WTC11 (cell line): ENCODE data around the gene NKX2-3. TPM values are rescaled to one million over a fixed set of nuclear protein-coding genes. Genes with fewer than 3 reads are reported as not detected.

Experiments
- ATAC-seq: fragments of 200-7000 bp; cut with Tn5 transposase; 2 replicates; pipeline ENCODE4 v1.10.0; 2021; ENCODE audit warnings: mild to moderate bottlenecking, moderate library complexity
- CTCF ChIA-PET: fragments of 300-600 bp; sonication (Branson Sonifier 250); formaldehyde crosslinking; loops from one replicate; lab custom pipeline; 2021; ENCODE audit warnings: antibody characterized with exemption; lab: Charles Lee
- POLR2A ChIA-PET: fragments of 350-600 bp; sonication (Branson Sonifier 250); formaldehyde crosslinking; loops from one replicate; lab custom pipeline; 2021; ENCODE audit warnings: antibody characterized with exemption; lab: Charles Lee
- DNase-seq: peaks from one replicate; pipeline ENCODE4 v3.0.0; 2021; ENCODE audit warnings: low spot score
- H3K27ac Mint-ChIP-seq: 2 replicates; pipeline ENCODE4 v1.8.0; 2021; ENCODE audit warnings: mixed read lengths
- H3K27me3 Mint-ChIP-seq: 2 replicates; pipeline ENCODE4 v1.8.0; 2021; ENCODE audit warnings: low read depth, mild to moderate bottlenecking, moderate library complexity, mixed read lengths
- H3K36me3 Mint-ChIP-seq: 2 replicates; pipeline ENCODE4 v1.8.0; 2021; ENCODE audit warnings: mixed read lengths
- H3K4me1 Mint-ChIP-seq: 2 replicates; pipeline ENCODE4 v1.8.0; 2022; ENCODE audit warnings: mixed read lengths
- H3K4me3 Mint-ChIP-seq: 2 replicates; pipeline ENCODE4 v1.8.0; 2021; ENCODE audit warnings: mild to moderate bottlenecking, moderate library complexity, mixed read lengths
- H3K9me3 Mint-ChIP-seq: 2 replicates; pipeline ENCODE4 v1.8.0; 2021; ENCODE audit warnings: mixed read lengths
- ATF6 ChIP-seq: sonication (generic); formaldehyde crosslinking; IDR thresholded peaks from 2 replicates; pipeline ENCODE4 v1.8.1; 2023; ENCODE audit warnings: mild to moderate bottlenecking, missing genetic modification reagents
- E2F4 ChIP-seq: sonication (generic); formaldehyde crosslinking; IDR thresholded peaks from 2 replicates; pipeline ENCODE4 v1.8.1; 2022; ENCODE audit warnings: low read depth, mild to moderate bottlenecking, moderate library complexity, missing genetic modification reagents, borderline replicate concordance
- FOXK1 ChIP-seq: sonication (generic); formaldehyde crosslinking; IDR thresholded peaks from 2 replicates; pipeline ENCODE4 v1.8.0; 2022; ENCODE audit warnings: mild to moderate bottlenecking, moderate library complexity, missing genetic modification reagents
- GRHL2 ChIP-seq: fragments of 250-450 bp; sonication (Bioruptor Pico); IDR thresholded peaks from 2 replicates; pipeline ENCODE4 v1.8.0; 2022; ENCODE audit warnings: mild to moderate bottlenecking, moderate library complexity; ENCODE audit not compliant: insufficient replicate concordance, severe bottlenecking
- HMGXB4 ChIP-seq: sonication (generic); formaldehyde crosslinking; IDR thresholded peaks from 2 replicates; pipeline ENCODE4 v1.8.1; 2023; ENCODE audit warnings: mild to moderate bottlenecking, moderate library complexity, missing genetic modification reagents
- IRF1 ChIP-seq: sonication (generic); formaldehyde crosslinking; IDR thresholded peaks from 2 replicates; pipeline ENCODE4 v1.8.0; 2023; ENCODE audit warnings: missing genetic modification reagents
- JUN ChIP-seq: sonication (generic); formaldehyde crosslinking; IDR thresholded peaks from 2 replicates; pipeline ENCODE4 v1.8.0; 2023; ENCODE audit warnings: mild to moderate bottlenecking, missing genetic modification reagents
- MYBL2 ChIP-seq: sonication (generic); formaldehyde crosslinking; IDR thresholded peaks from 2 replicates; pipeline ENCODE4 v1.8.1; 2023; ENCODE audit warnings: mild to moderate bottlenecking, moderate library complexity, missing genetic modification reagents
- NFATC4 ChIP-seq: fragments of 250-450 bp; sonication (Bioruptor Pico); IDR thresholded peaks from 2 replicates; pipeline ENCODE4 v1.9.0; 2021; ENCODE audit warnings: mild to moderate bottlenecking
- NR1H2 ChIP-seq: sonication (generic); formaldehyde crosslinking; IDR thresholded peaks from 2 replicates; pipeline ENCODE4 v1.9.0; 2021; ENCODE audit warnings: mild to moderate bottlenecking, moderate library complexity, missing genetic modification reagents
- NR2C2 ChIP-seq: sonication (generic); formaldehyde crosslinking; IDR thresholded peaks from 2 replicates; pipeline ENCODE4 v1.8.0; 2022; ENCODE audit warnings: mild to moderate bottlenecking, missing genetic modification reagents
- NR3C1 ChIP-seq: sonication (generic); formaldehyde crosslinking; conservative IDR thresholded peaks from 2 replicates; pipeline ENCODE4 v1.8.1; 2023; ENCODE audit warnings: low read depth, mild to moderate bottlenecking, missing genetic modification reagents
- PRRX2 ChIP-seq: fragments of 250-450 bp; sonication (Bioruptor Pico); IDR thresholded peaks from 2 replicates; pipeline ENCODE4 v1.8.0; 2021; ENCODE audit warnings: mild to moderate bottlenecking
- RELA ChIP-seq: sonication (generic); formaldehyde crosslinking; IDR thresholded peaks from 2 replicates; pipeline ENCODE4 v1.8.1; 2022; ENCODE audit warnings: missing genetic modification reagents, mild to moderate bottlenecking, borderline replicate concordance
- SMAD3 ChIP-seq: sonication (generic); formaldehyde crosslinking; IDR thresholded peaks from 2 replicates; pipeline ENCODE4 v1.8.0; 2022; ENCODE audit warnings: missing genetic modification reagents, mild to moderate bottlenecking, borderline replicate concordance
- SOX15 ChIP-seq: fragments of 250-450 bp; sonication (Bioruptor Pico); IDR thresholded peaks from 2 replicates; pipeline ENCODE4 v1.9.0; 2021; ENCODE audit warnings: mild to moderate bottlenecking
- SP1 ChIP-seq: sonication (generic); formaldehyde crosslinking; conservative IDR thresholded peaks from 2 replicates; pipeline ENCODE4 v1.8.1; 2022; ENCODE audit warnings: missing genetic modification reagents
- STAT6 ChIP-seq: sonication (generic); formaldehyde crosslinking; conservative IDR thresholded peaks from 2 replicates; pipeline ENCODE4 v1.8.1; 2023; ENCODE audit warnings: mild to moderate bottlenecking, low read depth, missing genetic modification reagents, moderate library complexity
- USF1 ChIP-seq: sonication (generic); formaldehyde crosslinking; IDR thresholded peaks from 2 replicates; pipeline ENCODE4 v1.8.0; 2022; ENCODE audit warnings: mild to moderate bottlenecking, missing genetic modification reagents
- USF2 ChIP-seq: sonication (generic); formaldehyde crosslinking; IDR thresholded peaks from 2 replicates; pipeline ENCODE4 v1.8.1; 2023; ENCODE audit warnings: mild to moderate bottlenecking, missing genetic modification reagents, moderate library complexity
- ZNF138 ChIP-seq: sonication (generic); formaldehyde crosslinking; conservative IDR thresholded peaks from 2 replicates; pipeline ENCODE4 v1.8.1; 2022; ENCODE audit warnings: mild to moderate bottlenecking, moderate library complexity, missing genetic modification reagents
- ZNF317 ChIP-seq: sonication (generic); formaldehyde crosslinking; IDR thresholded peaks from 2 replicates; pipeline ENCODE4 v1.8.1; 2023; ENCODE audit warnings: low read depth, mild to moderate bottlenecking, moderate library complexity, missing genetic modification reagents, borderline replicate concordance
- ZNF423 ChIP-seq: fragments of 250-450 bp; sonication (Bioruptor Pico); IDR thresholded peaks from 2 replicates; pipeline ENCODE4 v2.1.2; 2022; ENCODE audit warnings: mild to moderate bottlenecking, moderate library complexity
- total RNA-seq: library from RNA; stranded (reverse); gene quantifications from 3 replicates; pipeline ENCODE4 v1.2.3, GENCODE V29; 2021

The NKX2-3 gene
- total RNA-seq, 1 experiment from 2014 or later: not detected

- Mint-ChIP-seq H3K9me3 (no peaks in the 10 kb centered on the region), H3K27ac (no peak overlapping the region), H3K27me3 (peaks cover 100% of the 10 kb centered on the region), H3K4me1 (peaks cover 82% of the 10 kb centered on the region), H3K4me3 (peak overlapping the region; percentile 60), H3K36me3 (peaks cover 3% of the 10 kb centered on the region; the same call in 1 of the 2 replicates)
- TF ChIP-seq USF1 (CRISPR knock-in tag): no peak
- no peak for TF ChIP-seq E2F4 (CRISPR knock-in tag)
- TF ChIP-seq SP1 (CRISPR knock-in tag): no peak
- no peak for TF ChIP-seq NFATC4
- no peak for TF ChIP-seq MYBL2 (CRISPR knock-in tag)
- TF ChIP-seq NR3C1 (CRISPR knock-in tag): no peak
- no peak for TF ChIP-seq NR1H2 (CRISPR knock-in tag)
- TF ChIP-seq FOXK1 (CRISPR knock-in tag): no peak
- TF ChIP-seq PRRX2: no peak
- TF ChIP-seq ATF6 (CRISPR knock-in tag): no peak
- POLR2A ChIA-PET: no interaction called here
- ATAC-seq (no peak), DNase-seq (no peak)
- CTCF ChIA-PET: no interaction called here
Measured at GRCh38 chr10:99529591-99530107, 3.1 kb upstream of the NKX2-3 start.

GRCh38 chr10:99530108-99531025, 2.4 kb upstream of the NKX2-3 start:
- CTCF ChIA-PET: interaction anchor here (1.3 to 2.4 kb wide), 3 partner anchors 82 to 95 kb away, joined by 3 to 17 read pairs (median 4); no protein-coding TSS in a partner anchor
- ATAC-seq: peak; percentile 28
- no peak for DNase-seq
- peaks cover 78% of the 10 kb centered on the region for H3K4me1 Mint-ChIP-seq
- peaks cover 3% of the 10 kb centered on the region; the same call in 1 of the 2 replicates for H3K36me3 Mint-ChIP-seq
- H3K4me3 Mint-ChIP-seq: peak overlapping the region; percentile 60
- peaks cover 100% of the 10 kb centered on the region for H3K27me3 Mint-ChIP-seq
- no peaks in the 10 kb centered on the region for H3K9me3 Mint-ChIP-seq
- POLR2A ChIA-PET: interaction anchor here (2.3 kb wide), 1 partner anchor 100 kb away, joined by 7 read pairs; the partner anchor contains the start of gene GOT1
- no peak overlapping the region for H3K27ac Mint-ChIP-seq
- TF ChIP-seq GRHL2 (CRISPR knock-in tag) (no peak), JUN (no peak), NR2C2 (CRISPR knock-in tag) (no peak), RELA (CRISPR knock-in tag) (no peak), SOX15 (CRISPR knock-in tag) (no peak), ZNF423 (CRISPR knock-in tag) (no peak), SMAD3 (no peak), ZNF138 (CRISPR knock-in tag) (no peak), ZNF317 (CRISPR knock-in tag) (no peak), IRF1 (no peak), HMGXB4 (CRISPR knock-in tag) (no peak), STAT6 (CRISPR knock-in tag) (no peak), USF2 (CRISPR knock-in tag) (no peak)
